Measurements from ENCODE around the gene ROR1. TPM values are rescaled to one million over a fixed set of nuclear protein-coding genes. Genes with fewer than 3 reads are reported as not detected.
A peak's percentile ranks its signal among the peaks of the same experiment; 100 is the strongest.

Gene ROR1
- total and polyA plus RNA-seq, 2 of the 13 experiments (the other 11 are each of a cell fraction or from before 2014, with no cell fraction given), result 0.58 to 2.3 TPM

- TF ChIP-seq CERS6 (CRISPR knock-in tag; IDR thresholded peaks at IDR 0.05) (no peak), U2AF1 (optimal IDR thresholded peaks at IDR 0.05; ENCODE audit: low read depth, low read length) (no peak), CREBL2 (CRISPR knock-in tag; IDR thresholded peaks at IDR 0.05; ENCODE audit: borderline replicate concordance) (no peak), FOSL1 (CRISPR knock-in tag; IDR thresholded peaks at IDR 0.05; ENCODE audit: borderline replicate concordance) (no peak), ZNF136 (CRISPR knock-in tag; IDR thresholded peaks at IDR 0.05; ENCODE audit: low read depth) (no peak), XRCC5 (optimal IDR thresholded peaks at IDR 0.05; ENCODE audit: low read length) (no peak)
Measured at GRCh38 chr1:63914706-63915105, 140.9 kb downstream of the ROR1 start (continued).

GRCh38 chr1:63915121-63915520 lies 141.3 kb downstream of the ROR1 start:
- no TSS peak for BruUV-seq (replicated peaks)
- Histone ChIP-seq H3K4me2 (ENCODE audit: low read depth, low read length) (no peak overlapping the region), H3K36me3 (replicated peaks in 1 of 2; ENCODE audit: control insufficient read depth in 1 of 2, insufficient read depth in 2 of 2, low read length in 2 of 2) (no peaks in the 10 kb centered on the region), H3K9me3 (ENCODE audit: low read length) (no peaks in the 10 kb centered on the region), H3K27ac (ENCODE audit: extremely low read length, insufficient read depth, low read length) (no peak overlapping the region), H3K9ac (ENCODE audit: insufficient read depth, low read depth, low read length) (no peak overlapping the region), H4K20me1 (ENCODE audit: insufficient read depth, low read length) (no peaks in the 10 kb centered on the region), H3K4me1 (ENCODE audit: insufficient read depth, low read length) (peaks cover 13% of the 10 kb centered on the region), H2AFZ (ENCODE audit: low read length) (no peak overlapping the region), H3K4me3 (replicated peaks in 1 of 3; ENCODE audit: insufficient read depth in 1 of 3, low read depth in 2 of 3, low read length in 3 of 3) (no peak overlapping the region), H3K79me2 (ENCODE audit: insufficient read depth, low read length) (no peaks in the 10 kb centered on the region), H3K27me3 (ENCODE audit: control insufficient read depth in 1 of 2, insufficient read depth in 2 of 2, low read length in 2 of 2) (no peaks in the 10 kb centered on the region)
- intact Hi-C loops (cut with micrococcal nuclease; ENCODE audit: unreplicated experiment), result loop anchor here (1.0 to 10.0 kb wide), 3 partner anchors 223 to 330 kb away; no protein-coding TSS in a partner anchor
- ChIA-PET POLR2A (no interaction called here), CTCF (ENCODE audit: low intra/inter-chr PET ratio, low total read pairs) (interaction anchor here (1.0 to 1.5 kb wide), 2 partner anchors 223 to 241 kb away, joined by 3 to 5 read pairs; no protein-coding TSS in a partner anchor)
- in situ Hi-C loops (cut with HindIII; ENCODE audit: extremely low pct_ligation_motif_present, low pct_unique_long_range_greater_than_20kb), result loop anchor here (25.0 kb wide), 2 partner anchors 228 to 303 kb away; no protein-coding TSS in a partner anchor
- ATAC-seq, result peak; percentile 75
- WGBS (ENCODE audit: low lambda C conversion rate), result 60% methylated on average over 1 of the region's 1 CpG
- no peak for FAIRE-seq
- DNase-seq (ENCODE audit: low spot score), result peak; percentile 25
- TF ChIP-seq NR2C2 (CRISPR knock-in tag; IDR thresholded peaks at IDR 0.05; ENCODE audit: borderline replicate concordance) (no peak), STAG1 (CRISPR knock-in tag; IDR thresholded peaks at IDR 0.05) (peak; percentile 60), MXD3 (CRISPR knock-in tag; IDR thresholded peaks at IDR 0.05) (no peak), SMC3 (IDR thresholded peaks at IDR 0.05; ENCODE audit: low read length) (peak; percentile 52; the same call in 1 of the 2 replicates), ZNF318 (CRISPR knock-in tag; IDR thresholded peaks at IDR 0.05) (no peak)

Measured in HepG2 (cell line).